BJ (cell line): Measurements from ENCODE around the gene TTC24. TPM values are rescaled to one million over a fixed set of nuclear protein-coding genes. Genes with fewer than 3 reads are reported as not detected.

Experiments used
- CTCF ChIA-PET: fragments of 350-600 bp; formaldehyde crosslinking; extraction: SDS; loops from one replicate; lab custom pipeline; 2021; ENCODE audit warnings: antibody characterized with exemption, inconsistent platforms; lab: Yijun Ruan, JAX
- POLR2A ChIA-PET: fragments of 300-600 bp; sonication (Branson Sonifier 250); formaldehyde crosslinking; extraction: SDS; loops from one replicate; lab custom pipeline; 2021; ENCODE audit warnings: antibody characterized with exemption; lab: Charles Lee
- DNase-seq: peaks from one replicate; pipeline ENCODE4 v3.0.0-alpha.2; 2011; ENCODE audit warnings: low read depth
- H3K27me3 ChIP-seq: 2 replicates; pipeline ENCODE4 v1.6.0; 2011; ENCODE audit warnings: low read length; ENCODE audit not compliant: control insufficient read depth, insufficient read depth
- H3K36me3 ChIP-seq: 2 replicates; pipeline ENCODE4 v1.5.1; 2011; ENCODE audit warnings: low read length; ENCODE audit not compliant: control insufficient read depth, insufficient read depth
- H3K4me3 ChIP-seq: 2 replicates; pipeline ENCODE4 v1.5.1; 2011; ENCODE audit warnings: low read depth, mild to moderate bottlenecking, control low read depth, low read length
- polyA plus RNA-seq: library from polyadenylated mRNA; depleted of rRNA; stranded (reverse); fragments of >200 nt; gene quantifications from 2 replicates; pipeline ENCODE4 v1.2.3, GENCODE V29; 2011
- TF ChIP-seq, protein P1 (sequence below): IDR thresholded peaks from 2 replicates; pipeline ENCODE4 v1.5.1; 2011; ENCODE audit warnings: low read depth, mild to moderate bottlenecking, control low read depth, inconsistent platforms, low read length, moderate library complexity; ENCODE audit not compliant: insufficient read depth

The TTC24 gene
- polyA plus RNA-seq, 1 experiment, result not detected

DNA sequence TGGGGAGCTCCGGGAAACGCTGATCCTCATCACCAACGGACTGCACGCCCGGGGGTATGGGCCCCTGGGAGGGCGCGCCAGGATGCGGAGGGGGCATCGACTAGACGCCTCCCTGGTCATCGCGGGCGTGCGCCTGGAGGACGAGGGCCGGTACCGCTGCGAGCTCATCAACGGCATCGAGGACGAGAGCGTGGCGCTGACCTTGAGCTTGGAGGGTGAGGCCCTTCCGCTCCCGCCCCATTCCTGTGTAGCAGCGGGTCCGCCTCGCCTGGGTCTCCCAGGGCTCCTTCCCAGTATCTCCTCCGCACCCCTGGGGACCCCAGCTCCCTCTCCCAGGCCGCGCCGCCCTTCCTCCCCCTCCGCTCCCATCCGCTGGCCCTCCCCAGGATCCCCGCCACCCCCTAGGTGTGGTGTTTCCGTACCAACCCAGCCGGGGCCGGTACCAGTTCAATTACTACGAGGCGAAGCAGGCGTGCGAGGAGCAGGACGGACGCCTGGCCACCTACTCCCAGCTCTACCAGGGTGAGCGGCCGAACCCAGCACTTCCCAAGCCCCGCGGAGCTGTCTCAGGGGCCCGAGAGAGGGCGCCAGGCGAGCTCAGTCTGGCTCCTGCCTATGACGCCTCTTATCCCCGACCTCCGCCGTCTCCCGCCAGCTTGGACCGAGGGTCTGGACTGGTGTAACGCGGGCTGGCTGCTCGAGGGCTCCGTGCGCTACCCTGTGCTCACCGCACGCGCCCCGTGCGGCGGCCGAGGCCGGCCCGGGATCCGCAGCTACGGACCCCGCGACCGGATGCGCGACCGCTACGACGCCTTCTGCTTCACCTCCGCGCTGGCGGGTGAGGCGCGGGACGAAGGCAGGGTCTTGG is 44.7 kb downstream of the TTC24 start:
- ChIA-PET POLR2A (no interaction called here), CTCF (interaction anchor here (0.5 to 15.6 kb wide), 25 partner anchors 9 to 261 kb away, joined by 3 to 257 read pairs (median 6); partner anchors contain the start of genes BCAN, INSRR, NAXE and NES)
- peak overlapping the region; percentile 22 for H3K4me3 ChIP-seq
- peaks cover 39% of the 10 kb centered on the region for H3K27me3 ChIP-seq
- no peaks in the 10 kb centered on the region for H3K36me3 ChIP-seq
- TF ChIP-seq, protein P1, sequence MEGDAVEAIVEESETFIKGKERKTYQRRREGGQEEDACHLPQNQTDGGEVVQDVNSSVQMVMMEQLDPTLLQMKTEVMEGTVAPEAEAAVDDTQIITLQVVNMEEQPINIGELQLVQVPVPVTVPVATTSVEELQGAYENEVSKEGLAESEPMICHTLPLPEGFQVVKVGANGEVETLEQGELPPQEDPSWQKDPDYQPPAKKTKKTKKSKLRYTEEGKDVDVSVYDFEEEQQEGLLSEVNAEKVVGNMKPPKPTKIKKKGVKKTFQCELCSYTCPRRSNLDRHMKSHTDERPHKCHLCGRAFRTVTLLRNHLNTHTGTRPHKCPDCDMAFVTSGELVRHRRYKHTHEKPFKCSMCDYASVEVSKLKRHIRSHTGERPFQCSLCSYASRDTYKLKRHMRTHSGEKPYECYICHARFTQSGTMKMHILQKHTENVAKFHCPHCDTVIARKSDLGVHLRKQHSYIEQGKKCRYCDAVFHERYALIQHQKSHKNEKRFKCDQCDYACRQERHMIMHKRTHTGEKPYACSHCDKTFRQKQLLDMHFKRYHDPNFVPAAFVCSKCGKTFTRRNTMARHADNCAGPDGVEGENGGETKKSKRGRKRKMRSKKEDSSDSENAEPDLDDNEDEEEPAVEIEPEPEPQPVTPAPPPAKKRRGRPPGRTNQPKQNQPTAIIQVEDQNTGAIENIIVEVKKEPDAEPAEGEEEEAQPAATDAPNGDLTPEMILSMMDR, result peak; percentile 54
- no peak for DNase-seq

DNA sequence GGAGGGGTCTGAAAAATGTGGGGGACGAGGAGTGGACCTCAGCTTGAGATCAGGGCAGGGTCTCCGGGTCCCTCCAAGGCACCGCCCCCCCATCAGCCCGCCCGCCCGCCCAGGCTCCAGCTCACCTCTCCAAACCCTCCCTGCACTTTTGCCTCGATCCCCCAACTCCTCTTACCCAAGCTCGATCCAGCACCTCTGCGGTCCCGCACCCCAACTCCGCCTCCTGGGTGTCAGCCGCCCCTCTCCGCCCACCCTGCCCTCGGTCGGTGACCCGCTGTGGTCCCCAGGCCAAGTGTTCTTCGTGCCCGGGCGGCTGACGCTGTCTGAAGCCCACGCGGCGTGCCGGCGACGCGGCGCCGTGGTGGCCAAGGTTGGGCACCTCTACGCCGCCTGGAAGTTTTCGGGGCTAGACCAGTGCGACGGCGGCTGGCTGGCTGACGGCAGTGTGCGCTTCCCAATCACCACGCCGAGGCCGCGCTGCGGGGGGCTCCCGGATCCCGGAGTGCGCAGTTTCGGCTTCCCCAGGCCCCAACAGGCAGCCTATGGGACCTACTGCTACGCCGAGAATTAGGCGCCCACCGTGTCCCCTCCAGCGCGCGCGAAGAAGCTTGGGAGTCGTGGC is 45.4 kb downstream of the TTC24 start:
- CTCF ChIA-PET, result interaction anchor here (0.5 to 15.6 kb wide), 29 partner anchors 9 to 515 kb away, joined by 3 to 257 read pairs (median 6); partner anchors contain the start of genes BCAN, INSRR, NAXE and NES
- POLR2A ChIA-PET, result no interaction called here
- peaks cover 31% of the 10 kb centered on the region for H3K27me3 ChIP-seq
- no peak for DNase-seq
- no peaks in the 10 kb centered on the region for H3K36me3 ChIP-seq
- H3K4me3 ChIP-seq, result no peak overlapping the region; the same call in 1 of the 2 replicates
- TF ChIP-seq, protein P1, result no peak

- no peak overlapping the region for H3K4me3 ChIP-seq
- TF ChIP-seq, protein P1, result peak; percentile 90
- no peak for DNase-seq
- ChIA-PET POLR2A (no interaction called here), CTCF (interaction anchor here (0.6 to 15.6 kb wide), 21 partner anchors 11 to 516 kb away, joined by 3 to 257 read pairs (median 13); partner anchors contain the start of genes BCAN, INSRR and NES)
- peaks cover 29% of the 10 kb centered on the region for H3K27me3 ChIP-seq
- no peaks in the 10 kb centered on the region for H3K36me3 ChIP-seq
Measured at GRCh38 chr1:156625436-156626078, 46.0 kb downstream of the TTC24 start.

DNA sequence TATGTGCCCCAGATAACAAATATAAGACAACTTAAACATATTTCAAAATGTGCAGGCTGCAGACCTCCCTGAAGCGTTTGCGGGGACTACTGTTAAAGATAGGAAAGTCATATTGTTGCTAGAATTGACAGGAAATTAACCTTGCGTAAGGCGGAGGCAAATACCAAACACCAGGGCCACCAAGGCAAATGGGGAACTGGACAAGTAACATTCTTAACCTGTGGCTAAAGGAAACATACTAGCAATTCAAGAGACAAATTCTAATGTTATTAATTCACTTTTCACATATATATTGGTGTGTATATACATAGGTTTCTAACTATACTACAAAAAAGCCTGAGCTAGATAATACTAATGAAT is 46.5 kb downstream of the TTC24 start:
- ChIA-PET CTCF (interaction anchor here (0.7 to 15.6 kb wide), 23 partner anchors 9 to 302 kb away, joined by 3 to 257 read pairs (median 8); partner anchors contain the start of genes BCAN, NAXE and NES), POLR2A (no interaction called here)
- Histone ChIP-seq H3K36me3 (no peaks in the 10 kb centered on the region), H3K4me3 (no peak overlapping the region), H3K27me3 (peaks cover 30% of the 10 kb centered on the region)
- no peak for DNase-seq
- TF ChIP-seq, protein P1, result no peak
